ENCODE results near the gene AAK1. TPM values are rescaled to one million over a fixed set of nuclear protein-coding genes. Genes with fewer than 3 reads are reported as not detected.

The AAK1 gene
- total and polyA plus RNA-seq, 8 donors = 12.9 to 115 (median 66.8) TPM

DNA sequence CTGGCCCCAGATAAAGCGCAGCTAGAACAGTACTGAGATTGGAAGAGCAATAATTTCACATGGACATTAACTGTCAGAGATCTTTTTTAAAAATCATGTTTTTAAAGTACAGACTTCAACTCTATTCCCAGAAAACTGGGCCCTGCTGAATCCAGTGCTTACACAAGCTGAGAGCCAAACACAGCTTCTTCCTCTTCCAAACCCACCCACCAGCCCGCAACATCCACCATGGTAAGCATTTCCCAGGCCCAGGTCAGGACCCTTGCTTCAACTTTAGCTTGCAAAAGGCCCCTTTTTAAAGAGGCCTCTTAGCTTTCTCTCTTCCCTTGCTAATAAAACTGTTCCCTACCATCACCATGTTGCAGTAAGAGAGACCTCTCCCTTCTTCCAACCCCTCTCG is 2.1 kb downstream of the AAK1 start:
- H3K4me1 ChIP-seq = peaks cover 33 to 82% (median 67%) of the 10 kb centered on the region in 4 donors
- peak overlapping the region; percentile 77 to 96 (median 89) for H3K4me3 ChIP-seq
- peak overlapping the region in 4 of 5 donors; percentile 16 to 99 (median 98) for H3K27ac ChIP-seq
- peaks cover 4 to 21% (median 12%) of the 10 kb centered on the region in 4 donors for H3K36me3 ChIP-seq
- TF ChIP-seq EP300 (IDR thresholded peaks at IDR 0.05) (no peak), POLR2AphosphoS5 (IDR thresholded peaks at IDR 0.05) (no peak), POLR2A (IDR thresholded peaks at IDR 0.05) (no peak), CTCF (IDR thresholded peaks at IDR 0.05) (no peak)
- 52 to 72% (median 55%) methylated on average over 3 of the region's 3 CpGs for WGBS, 5 donors
- DNase-seq = no peak
- intact Hi-C loops (cut with DNase I; ENCODE audit: low total_unique reads) = no loop called here
- H3K27me3 ChIP-seq = no peaks in the 10 kb centered on the region
- H3K9me3 ChIP-seq = no peaks in the 10 kb centered on the region

- Histone ChIP-seq H3K9me3 (no peaks in the 10 kb centered on the region), H3K36me3 (peaks cover 4 to 22% (median 12%) of the 10 kb centered on the region in 4 donors), H3K4me3 (peak overlapping the region in 1 of 4 donors; percentile 5), H3K4me1 (peaks cover 20 to 73% (median 52%) of the 10 kb centered on the region in 4 donors), H3K27ac (no peak overlapping the region), H3K27me3 (no peaks in the 10 kb centered on the region)
- TF ChIP-seq POLR2AphosphoS5 (IDR thresholded peaks at IDR 0.05) (no peak), EP300 (IDR thresholded peaks at IDR 0.05) (no peak), POLR2A (IDR thresholded peaks at IDR 0.05) (no peak)
- WGBS, 5 donors = 86 to 95% (median 89%) methylated on average over 2 of the region's 2 CpGs
- intact Hi-C loops (cut with DNase I; ENCODE audit: low total_unique reads) = no loop called here
- no peak for DNase-seq
Measured at GRCh38 chr2:69639266-69639665, 4.3 kb downstream of the AAK1 start.

GRCh38 chr2:69638630-69639029 is 4.9 kb downstream of the AAK1 start:
- H3K4me3 ChIP-seq = no peak overlapping the region
- TF ChIP-seq POLR2AphosphoS5 (IDR thresholded peaks at IDR 0.05) (no peak), CTCF (IDR thresholded peaks at IDR 0.05) (no peak), EP300 (IDR thresholded peaks at IDR 0.05) (no peak), POLR2A (IDR thresholded peaks at IDR 0.05) (no peak)
- intact Hi-C loops (cut with DNase I; ENCODE audit: low total_unique reads) = no loop called here

DNA sequence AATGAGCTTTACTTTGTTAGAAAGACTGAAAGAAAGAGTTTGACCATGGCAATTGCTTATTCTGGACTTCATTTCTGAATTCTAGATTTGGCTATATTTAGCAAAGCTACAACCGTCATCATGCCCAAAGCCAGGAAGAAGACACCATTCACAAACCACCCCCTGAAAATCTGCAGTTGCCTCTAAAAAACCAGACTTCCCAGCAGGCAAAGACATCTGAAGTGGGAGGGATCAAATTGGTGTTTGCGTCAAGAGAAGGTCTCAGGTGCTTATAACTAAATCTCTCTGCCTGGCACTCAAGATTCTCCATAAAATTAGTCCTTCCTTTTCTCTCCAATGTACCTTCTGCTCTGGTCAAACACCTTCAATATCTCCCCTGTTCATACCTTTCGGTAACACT is 5.6 kb downstream of the AAK1 start:
- intact Hi-C loops (cut with DNase I; ENCODE audit: low total_unique reads) = no loop called here
- TF ChIP-seq CTCF (IDR thresholded peaks at IDR 0.05) = no peak
- no peaks in the 10 kb centered on the region for H3K27me3 ChIP-seq
- no peak overlapping the region for H3K4me3 ChIP-seq
- no peak overlapping the region for H3K27ac ChIP-seq
- no peak for DNase-seq
- peaks cover 4 to 22% (median 12%) of the 10 kb centered on the region in 4 donors for H3K36me3 ChIP-seq
- 81 to 91% (median 88%) methylated on average over 3 of the region's 3 CpGs for WGBS, 5 donors
- peaks cover 20 to 80% (median 55%) of the 10 kb centered on the region in 4 donors for H3K4me1 ChIP-seq
- H3K9me3 ChIP-seq = no peaks in the 10 kb centered on the region

More at GRCh38 chr2:69638630-69639029, 4.9 kb downstream of the AAK1 start:
- no peak for DNase-seq
- Histone ChIP-seq H3K27ac (no peak overlapping the region), H3K4me1 (peaks cover 20 to 79% (median 54%) of the 10 kb centered on the region in 4 donors), H3K36me3 (peaks cover 4 to 22% (median 12%) of the 10 kb centered on the region in 4 donors), H3K27me3 (no peaks in the 10 kb centered on the region), H3K9me3 (no peaks in the 10 kb centered on the region)
- WGBS, 5 donors = 82 to 89% (median 85%) methylated on average over 3 of the region's 3 CpGs

- WGBS, 5 donors = 84 to 94% (median 93%) methylated on average over 2 of the region's 2 CpGs
- no peak for DNase-seq
- peaks cover 4 to 22% (median 14%) of the 10 kb centered on the region in 4 donors for H3K36me3 ChIP-seq
- no peak for TF ChIP-seq CTCF (IDR thresholded peaks at IDR 0.05)
- TF ChIP-seq POLR2AphosphoS5 (IDR thresholded peaks at IDR 0.05) = no peak
- no peak for TF ChIP-seq POLR2A (IDR thresholded peaks at IDR 0.05)
- TF ChIP-seq EP300 (IDR thresholded peaks at IDR 0.05) = no peak
- no peak overlapping the region for H3K4me3 ChIP-seq
- intact Hi-C loops (cut with DNase I; ENCODE audit: low total_unique reads) = no loop called here
- no peaks in the 10 kb centered on the region for H3K9me3 ChIP-seq
- H3K27ac ChIP-seq = no peak overlapping the region
- H3K27me3 ChIP-seq = no peaks in the 10 kb centered on the region
- H3K4me1 ChIP-seq = peaks cover 15 to 80% (median 52%) of the 10 kb centered on the region in 4 donors
Measured at GRCh38 chr2:69636395-69636794, 7.1 kb downstream of the AAK1 start.

All from stomach (tissue), 9 donors.